Mesenchymal stem cell (in vitro differentiated cells and primary cell): ENCODE results near the gene WDFY1. TPM values are rescaled to one million over a fixed set of nuclear protein-coding genes. Genes with fewer than 3 reads are reported as not detected.

Experiments
- DNase-seq: peaks from one replicate; pipeline ENCODE4 v3.0.0-alpha.2; 2013
- H2AFZ ChIP-seq: one replicate; pipeline ENCODE4 v1.6.1; 2013; ENCODE audit warnings: low read depth, mild to moderate bottlenecking, control low read depth, inconsistent platforms, low read length, moderate library complexity
- H2AK5ac ChIP-seq: 2 replicates; pipeline ENCODE4 v1.6.1; 2013; ENCODE audit warnings: low read length, moderate library complexity, mild to moderate bottlenecking, inconsistent platforms; ENCODE audit not compliant: severe bottlenecking
- H2BK120ac ChIP-seq: one replicate; pipeline ENCODE4 v1.6.1; 2013; ENCODE audit warnings: low read depth, mild to moderate bottlenecking, inconsistent platforms, low read length, moderate library complexity
- H2BK12ac ChIP-seq, 2 experiments: one replicate each; pipeline ENCODE4 v1.6.1; 2013; ENCODE audit warnings: inconsistent platforms in 2 of 2, low read length in 2 of 2, mild to moderate bottlenecking in 2 of 2, moderate library complexity in 2 of 2, control low read depth in 1 of 2
- H2BK15ac ChIP-seq: one replicate; pipeline ENCODE4 v1.6.1; 2013; ENCODE audit warnings: mild to moderate bottlenecking, low read depth, inconsistent platforms; ENCODE audit not compliant: poor library complexity, severe bottlenecking
- H2BK5ac ChIP-seq: 2 replicates; pipeline ENCODE4 v1.6.1; 2013; ENCODE audit warnings: low read depth, mild to moderate bottlenecking, low read length, control low read depth, inconsistent platforms; ENCODE audit not compliant: poor library complexity, severe bottlenecking
- H3K14ac ChIP-seq, 2 experiments: one replicate each; pipeline ENCODE4 v1.6.1; 2013; ENCODE audit warnings: inconsistent platforms in 2 of 2, low read length in 2 of 2, control low read depth in 1 of 2, mild to moderate bottlenecking in 1 of 2, moderate library complexity in 1 of 2
- H3K18ac ChIP-seq, 2 experiments: one replicate each; pipeline ENCODE4 v1.6.1; 2013; ENCODE audit warnings: inconsistent platforms in 2 of 2, low read length in 2 of 2, control low read depth in 1 of 2, low read depth in 1 of 2, mild to moderate bottlenecking in 1 of 2
- H3K23ac ChIP-seq, 2 experiments: one replicate each; pipeline ENCODE4 v1.6.1; 2013; ENCODE audit warnings: inconsistent platforms in 2 of 2, low read length in 2 of 2, mild to moderate bottlenecking in 2 of 2, moderate library complexity in 2 of 2, control low read depth in 1 of 2
- H3K27ac ChIP-seq: 2 replicates; pipeline ENCODE4 v1.5.1; 2013; ENCODE audit warnings: mild to moderate bottlenecking, moderate library complexity, low read length, control low read depth, inconsistent platforms; ENCODE audit not compliant: poor library complexity, severe bottlenecking
- H3K27me3 ChIP-seq, 2 experiments: 2 replicates each; pipeline versions ENCODE4 v1.6.1 to v1.7.0; 2013; ENCODE audit warnings: low read length in 2 of 2, mild to moderate bottlenecking in 2 of 2, moderate library complexity in 2 of 2, control low read depth in 1 of 2, inconsistent platforms in 1 of 2; ENCODE audit not compliant: control insufficient read depth in 1 of 2, insufficient read depth in 1 of 2
- H3K36me3 ChIP-seq, 2 experiments: 2 replicates each; pipeline versions ENCODE4 v1.6.1 to v1.7.0; 2013; ENCODE audit warnings: low read length in 2 of 2, control low read depth in 1 of 2, inconsistent platforms in 1 of 2, low read depth in 1 of 2, mild to moderate bottlenecking in 1 of 2; ENCODE audit not compliant: insufficient read depth in 2 of 2, control insufficient read depth in 1 of 2
- H3K4ac ChIP-seq, 2 experiments: one replicate each; pipeline ENCODE4 v1.6.1; 2013; ENCODE audit warnings: inconsistent platforms in 2 of 2, low read length in 2 of 2, mild to moderate bottlenecking in 2 of 2, moderate library complexity in 2 of 2, control low read depth in 1 of 2, low read depth in 1 of 2
- H3K4me1 ChIP-seq: 2 replicates; pipeline ENCODE4 v1.6.1; 2013; ENCODE audit warnings: low read depth, low read length, control low read depth; ENCODE audit not compliant: control insufficient read depth, insufficient read depth
- H3K4me2 ChIP-seq: 2 replicates; pipeline ENCODE4 v1.6.1; 2013; ENCODE audit warnings: low read length, mild to moderate bottlenecking, inconsistent platforms; ENCODE audit not compliant: poor library complexity, severe bottlenecking
- H3K4me3 ChIP-seq, 2 experiments: 2 replicates each; pipeline versions ENCODE4 v1.5.1 to v1.7.0; 2013; ENCODE audit warnings: low read length in 2 of 2, mild to moderate bottlenecking in 2 of 2, control low read depth in 1 of 2, low read depth in 1 of 2; ENCODE audit not compliant: insufficient read depth in 1 of 2
- H3K79me1 ChIP-seq: replicated peaks from 2 replicates; pipeline ENCODE4 v1.6.1; 2013; ENCODE audit warnings: mild to moderate bottlenecking, control low read depth, low read length, inconsistent platforms; ENCODE audit not compliant: poor library complexity, severe bottlenecking
- H3K9ac ChIP-seq: 2 replicates; pipeline ENCODE4 v1.7.0; 2013; ENCODE audit warnings: mild to moderate bottlenecking, low read length, moderate library complexity
- H3K9me3 ChIP-seq: 2 replicates; pipeline ENCODE4 v1.7.0; 2013; ENCODE audit warnings: mild to moderate bottlenecking, low read length; ENCODE audit not compliant: control insufficient read depth
- H4K8ac ChIP-seq: one replicate; pipeline ENCODE4 v1.6.1; 2013; ENCODE audit warnings: inconsistent platforms, mild to moderate bottlenecking, low read length, moderate library complexity
- H4K91ac ChIP-seq: one replicate; pipeline ENCODE4 v1.6.1; 2013; ENCODE audit warnings: mild to moderate bottlenecking, low read length, inconsistent platforms
- WGBS: methylation state at CpG from one replicate; pipeline ENCODE4 v1.1.7; 2013; ENCODE audit warnings: mixed read lengths; 5-methylcytosine and 5-hydroxymethylcytosine counted together
- polyA plus RNA-seq, 2 experiments: library from polyadenylated mRNA; stranded (reverse); fragments of 200-250 nt; gene quantifications; one replicate each; pipeline ENCODE4 v1.2.3, GENCODE V29; 2013

The WDFY1 gene
- polyA plus RNA-seq (2013, experiment 1 of 2), result 40.3 TPM
- 39.9 TPM for polyA plus RNA-seq (2013, experiment 2 of 2)

GRCh38 chr2:223944703-223945531 lies at the start of gene WDFY1:
WDFY1 (minus strand) TSS chr2:223945335; CDS start chr2:223945284, 51 bp downstream.
- peak within 1 kb of the TSS; percentile 86 for H2AFZ ChIP-seq
- H2AK5ac ChIP-seq, result no peak within 1 kb of the TSS
- peak within 1 kb of the TSS; percentile 94 for H4K8ac ChIP-seq
- peak within 1 kb of the TSS; percentile 73 for H2BK15ac ChIP-seq
- H4K91ac ChIP-seq, result peak within 1 kb of the TSS; percentile 99
- no peaks in the 10 kb centered on the region for H3K36me3 ChIP-seq
- peaks cover 2% of the 10 kb centered on the region for H3K79me1 ChIP-seq
- under 1% methylated on average over 74 of the region's 87 CpGs for WGBS
- H2BK120ac ChIP-seq, result peak within 1 kb of the TSS; percentile 98
- H3K27ac ChIP-seq, result peak within 1 kb of the TSS; percentile 57
- H3K14ac ChIP-seq, result peak within 1 kb of the TSS in 1 of 2 experiments; percentile 100
- peak within 1 kb of the TSS; percentile 97 to 100 for H3K18ac ChIP-seq
- H3K4ac ChIP-seq, result peak within 1 kb of the TSS; percentile 88 to 97
- H3K9me3 ChIP-seq, result no peaks in the 10 kb centered on the region
- H3K4me3 ChIP-seq, result peak within 1 kb of the TSS; percentile 96 to 99
- peak; percentile 90 for DNase-seq
- H2BK12ac ChIP-seq, result peak within 1 kb of the TSS; percentile 11 to 90
- peak within 1 kb of the TSS; percentile 51 to 95 for H3K23ac ChIP-seq
- H3K27me3 ChIP-seq, result no peaks in the 10 kb centered on the region
- H3K9ac ChIP-seq, result peak within 1 kb of the TSS; percentile 97
- peak within 1 kb of the TSS; percentile 93 for H3K4me2 ChIP-seq
- H2BK5ac ChIP-seq, result peak within 1 kb of the TSS; percentile 91
- peaks cover 8% of the 10 kb centered on the region for H3K4me1 ChIP-seq

GRCh38 chr2:223994562-223995162 lies 49.5 kb upstream of the WDFY1 start:
- 97% methylated on average over 4 of the region's 4 CpGs for WGBS
- peaks cover 9% of the 10 kb centered on the region for H3K79me1 ChIP-seq
- H3K9ac ChIP-seq, result peak overlapping the region; percentile 36
- H2BK12ac ChIP-seq, result no peak overlapping the region
- no peaks in the 10 kb centered on the region for H3K9me3 ChIP-seq
- no peak overlapping the region for H2BK5ac ChIP-seq
- H3K23ac ChIP-seq, result no peak overlapping the region
- H3K4me2 ChIP-seq, result no peak overlapping the region
- H4K8ac ChIP-seq, result no peak overlapping the region
- peak overlapping the region in 1 of 2 experiments; percentile 7 for H3K18ac ChIP-seq
- no peak overlapping the region for H3K4ac ChIP-seq
- peaks cover 23 to 85% of the 10 kb centered on the region in 2 experiments for H3K36me3 ChIP-seq
- no peak overlapping the region for H3K4me3 ChIP-seq
- no peak overlapping the region for H3K14ac ChIP-seq
- no peak overlapping the region for H3K27ac ChIP-seq
- no peak overlapping the region for H4K91ac ChIP-seq
- no peak overlapping the region for H2BK120ac ChIP-seq
- no peaks in the 10 kb centered on the region for H3K27me3 ChIP-seq
- H2AFZ ChIP-seq, result no peak overlapping the region
- peak overlapping the region; percentile 1 for H2AK5ac ChIP-seq
- DNase-seq, result no peak
- peaks cover 13% of the 10 kb centered on the region for H3K4me1 ChIP-seq
- no peak overlapping the region for H2BK15ac ChIP-seq

GRCh38 chr2:223993634-223994232 lies 48.6 kb upstream of the WDFY1 start:
- H3K4ac ChIP-seq, result no peak overlapping the region
- WGBS, result 41% methylated on average over 5 of the region's 5 CpGs
- H3K14ac ChIP-seq, result no peak overlapping the region
- no peaks in the 10 kb centered on the region for H3K27me3 ChIP-seq
- no peak overlapping the region for H3K23ac ChIP-seq
- H3K4me3 ChIP-seq, result no peak overlapping the region
- peaks cover 9% of the 10 kb centered on the region for H3K79me1 ChIP-seq
- peak overlapping the region; percentile 18 for H3K9ac ChIP-seq
- no peak overlapping the region for H4K91ac ChIP-seq
- no peaks in the 10 kb centered on the region for H3K9me3 ChIP-seq
- no peak overlapping the region for H2AFZ ChIP-seq
- H3K27ac ChIP-seq, result no peak overlapping the region
- DNase-seq, result peak; percentile 88
- H3K4me1 ChIP-seq, result peaks cover 13% of the 10 kb centered on the region
- H3K4me2 ChIP-seq, result no peak overlapping the region
- H3K36me3 ChIP-seq, result peaks cover 24 to 85% of the 10 kb centered on the region in 2 experiments
- H2BK12ac ChIP-seq, result no peak overlapping the region
- no peak overlapping the region for H4K8ac ChIP-seq
- H3K18ac ChIP-seq, result no peak overlapping the region
- no peak overlapping the region for H2BK120ac ChIP-seq
- no peak overlapping the region for H2BK15ac ChIP-seq
- H2BK5ac ChIP-seq, result no peak overlapping the region
- peak overlapping the region; percentile 70 for H2AK5ac ChIP-seq

GRCh38 chr2:223991611-223992010 lies 46.5 kb upstream of the WDFY1 start:
- Histone ChIP-seq H3K9ac (no peak overlapping the region), H3K14ac (no peak overlapping the region), H3K79me1 (peaks cover 7% of the 10 kb centered on the region), H3K9me3 (no peaks in the 10 kb centered on the region), H4K8ac (no peak overlapping the region), H3K4me1 (peaks cover 8% of the 10 kb centered on the region), H3K23ac (no peak overlapping the region), H3K18ac (no peak overlapping the region), H3K27ac (no peak overlapping the region), H3K4me2 (no peak overlapping the region), H3K4ac (no peak overlapping the region), H4K91ac (no peak overlapping the region), H2AK5ac (no peak overlapping the region), H2BK15ac (no peak overlapping the region), H3K4me3 (no peak overlapping the region), H3K27me3 (no peaks in the 10 kb centered on the region), H2BK120ac (no peak overlapping the region), H3K36me3 (peaks cover 22 to 87% of the 10 kb centered on the region in 2 experiments), H2BK5ac (no peak overlapping the region), H2BK12ac (no peak overlapping the region), H2AFZ (no peak overlapping the region)
- DNase-seq, result no peak
- 96% methylated on average over 12 of the region's 12 CpGs for WGBS
